Sigmoid colon (tissue), 7 donors: Measurements from ENCODE around the gene HELZ. TPM values are rescaled to one million over a fixed set of nuclear protein-coding genes. Genes with fewer than 3 reads are reported as not detected.
"Not testable (repeated sequence)": the region's sequence is repeated elsewhere in the genome, so short reads cannot be mapped to it uniquely, and the experiment has no call there.

ENCODE experiments used
- DNase-seq: peaks from one replicate; pipeline ENCODE4 v3.0.0-alpha.2; 2019
- H3K27ac ChIP-seq, 4 donors: fragments of 200-600 bp; sonication (generic); one replicate each; pipeline ENCODE4 v1.5.1; 2016 to 2019; ENCODE audit warnings: mild to moderate bottlenecking in 1 of 4
- H3K27me3 ChIP-seq, 3 donors: fragments of 200-600 bp; sonication (generic); one replicate each; pipeline ENCODE4 v1.5.1; 2019; ENCODE audit warnings: mild to moderate bottlenecking in 1 of 3
- H3K36me3 ChIP-seq, 4 donors: fragments of 200-600 bp; sonication (generic); one replicate each; pipeline ENCODE4 v1.5.1; 2016 to 2019
- H3K4me1 ChIP-seq, 4 donors: fragments of 200-600 bp; sonication (generic); one replicate each; pipeline ENCODE4 v1.5.1; 2017 to 2019
- H3K4me3 ChIP-seq, 4 donors: fragments of 200-600 bp; sonication (generic); one replicate each; pipeline ENCODE4 v1.5.1; 2017 to 2019; ENCODE audit warnings: mild to moderate bottlenecking in 2 of 4, moderate library complexity in 1 of 4
- H3K9me3 ChIP-seq, 4 donors: fragments of 200-600 bp in 3 of 4; sonication (generic) in 3 of 4; one replicate each; pipeline versions ENCODE4 v1.5.1 to v1.6.1; 2013 to 2019
- CTCF ChIP-seq, 4 experiments: fragments of 450-650 bp in 3 of 4; fragments of 200-600 bp in 1 of 4; IDR thresholded peaks; one replicate each; pipeline ENCODE4 v1.5.1; 2016 to 2019; ENCODE audit warnings: antibody characterized with exemption in 4 of 4, mild to moderate bottlenecking in 3 of 4, moderate library complexity in 2 of 4
- EP300 ChIP-seq, 4 donors: sonication (generic); formaldehyde crosslinking; IDR thresholded peaks; one replicate each; pipeline ENCODE4 v1.6.1; 2017; ENCODE audit warnings: antibody characterized with exemption in 4 of 4
- POLR2A ChIP-seq, 2 donors: fragments of 450-650 bp; IDR thresholded peaks; one replicate each; pipeline ENCODE4 v1.6.1; 2016; ENCODE audit warnings: antibody characterized with exemption in 2 of 2, mild to moderate bottlenecking in 2 of 2, moderate library complexity in 2 of 2
- POLR2AphosphoS5 ChIP-seq, 4 donors: sonication (generic); formaldehyde crosslinking; IDR thresholded peaks; one replicate each; pipeline ENCODE4 v1.6.1; 2017; ENCODE audit warnings: antibody characterized with exemption in 4 of 4
- WGBS, 2 donors: extraction: QIAGEN DNeasy Blood & Tissue Kit; methylation state at CpG; one replicate each; pipeline ENCODE4 v1.1.7; 2013; 5-methylcytosine and 5-hydroxymethylcytosine counted together
- intact Hi-C: fragments of 100-400 bp; cut with DNase I; formaldehyde crosslinking; loops from one replicate; pipeline ENCODE4 v1.15.1; 2023
- polyA plus RNA-seq, 3 donors: library from polyadenylated mRNA; stranded (reverse); fragments of 200-250 nt; gene quantifications; one replicate each; pipeline ENCODE4 v1.2.3, GENCODE V29; 2013
- total RNA-seq, 4 donors: library from RNA; depleted of rRNA; stranded (reverse); fragments of >200 nt; gene quantifications; one replicate each; pipeline ENCODE4 v1.1.0, GENCODE V29; 2016
- donor health status: healthy with polysubstance abuse.
- donor health status: Bipolar disorder and iron deficiency.
- donor health status: healthy.

The HELZ gene
- total and polyA plus RNA-seq, 7 donors = 2.4 to 61.5 (median 31.7) TPM

- Histone ChIP-seq H3K27me3 (no peaks in the 10 kb centered on the region), H3K4me3 (no peak overlapping the region), H3K4me1 (peaks cover 0 to 3% (median 0%) of the 10 kb centered on the region in 4 donors), H3K27ac (no peak overlapping the region), H3K36me3 (no peaks in the 10 kb centered on the region), H3K9me3 (no peaks in the 10 kb centered on the region)
- intact Hi-C loops = no loop called here
- 96 to 100% methylated on average over 1 of the region's 1 CpG for WGBS, 2 donors
- TF ChIP-seq POLR2AphosphoS5 (IDR thresholded peaks at IDR 0.05) = no peak
- TF ChIP-seq CTCF (IDR thresholded peaks at IDR 0.05) = no peak
- TF ChIP-seq POLR2A (IDR thresholded peaks at IDR 0.05) = no peak
- no peak for TF ChIP-seq EP300 (IDR thresholded peaks at IDR 0.05)
- DNase-seq = no peak
Observed at GRCh38 chr17:67096609-67097008, 148.4 kb downstream of the HELZ start.

GRCh38 chr17:67095803-67096202 lies 149.2 kb downstream of the HELZ start:
- intact Hi-C loops = no loop called here
- Histone ChIP-seq H3K36me3 (no peaks in the 10 kb centered on the region), H3K9me3 (no peaks in the 10 kb centered on the region), H3K4me1 (peaks cover 0 to 3% (median 0%) of the 10 kb centered on the region in 4 donors), H3K27ac (no peak overlapping the region), H3K4me3 (no peak overlapping the region), H3K27me3 (no peaks in the 10 kb centered on the region)
- WGBS, 2 donors = 100% methylated on average over 1 of the region's 1 CpG
- TF ChIP-seq POLR2A (IDR thresholded peaks at IDR 0.05) (no peak), CTCF (IDR thresholded peaks at IDR 0.05) (no peak), POLR2AphosphoS5 (IDR thresholded peaks at IDR 0.05) (no peak), EP300 (IDR thresholded peaks at IDR 0.05) (no peak)
- DNase-seq = no peak

GRCh38 chr17:67095291-67095690 lies 149.7 kb downstream of the HELZ start:
- H3K4me1 ChIP-seq, H3K27ac ChIP-seq, H3K27me3 ChIP-seq, intact Hi-C loops, H3K9me3 ChIP-seq, H3K36me3 ChIP-seq, DNase-seq, H3K4me3 ChIP-seq: not testable (repeated sequence)
- 58 to 84% methylated on average over 1 of the region's 1 CpG for WGBS, 2 donors
- TF ChIP-seq POLR2AphosphoS5 (IDR thresholded peaks at IDR 0.05) = peak in 1 of 4 donors; percentile 10

- H3K36me3 ChIP-seq = no peaks in the 10 kb centered on the region
- TF ChIP-seq POLR2AphosphoS5 (IDR thresholded peaks at IDR 0.05) (no peak), POLR2A (IDR thresholded peaks at IDR 0.05) (no peak)
- H3K9me3 ChIP-seq = no peaks in the 10 kb centered on the region
- no peak for DNase-seq
- H3K4me3 ChIP-seq = no peak overlapping the region
- peaks cover 0 to 3% (median 0%) of the 10 kb centered on the region in 4 donors for H3K4me1 ChIP-seq
- no peaks in the 10 kb centered on the region for H3K27me3 ChIP-seq
- H3K27ac ChIP-seq = no peak overlapping the region
- intact Hi-C loops = no loop called here
- WGBS, 2 donors = 93 to 94% methylated on average over 2 of the region's 2 CpGs
Observed at GRCh38 chr17:67093348-67093747, 151.6 kb downstream of the HELZ start.

GRCh38 chr17:67092710-67093109 lies 152.3 kb downstream of the HELZ start:
- H3K27ac ChIP-seq, H3K4me1 ChIP-seq, H3K36me3 ChIP-seq, intact Hi-C loops, H3K4me3 ChIP-seq, H3K9me3 ChIP-seq, DNase-seq, H3K27me3 ChIP-seq: not testable (repeated sequence)
- WGBS, 2 donors = 89 to 95% methylated on average over 7 of the region's 7 CpGs

- Histone ChIP-seq H3K27me3 (no peaks in the 10 kb centered on the region), H3K9me3 (no peaks in the 10 kb centered on the region), H3K36me3 (no peaks in the 10 kb centered on the region), H3K27ac (no peak overlapping the region), H3K4me3 (no peak overlapping the region), H3K4me1 (peaks cover 0 to 3% (median 0%) of the 10 kb centered on the region in 4 donors)
- no peak for DNase-seq
- intact Hi-C loops = no loop called here
- TF ChIP-seq EP300 (IDR thresholded peaks at IDR 0.05) = no peak
- TF ChIP-seq POLR2AphosphoS5 (IDR thresholded peaks at IDR 0.05) = no peak
- TF ChIP-seq CTCF (IDR thresholded peaks at IDR 0.05) = no peak
- TF ChIP-seq POLR2A (IDR thresholded peaks at IDR 0.05) = no peak
- WGBS, 2 donors = 91 to 95% methylated on average over 5 of the region's 5 CpGs
Observed at GRCh38 chr17:67092291-67092690, 152.7 kb downstream of the HELZ start.
